Activated naive CD4-positive, alpha-beta T cell treated with anti-CD3 and anti-CD28 coated beads, Interleukin-2, amount 10 ng/mL, durations not matched to agents 7 days and 5 days (primary cell): ENCODE results near the gene RIPOR3.
A peak's percentile ranks its signal among the peaks of the same experiment; 100 is the strongest.
"Not testable (repeated sequence)": the region's sequence is repeated elsewhere in the genome, so short reads cannot be mapped to it uniquely, and the experiment has no call there.

Experiments used
- CTCF ChIA-PET: fragments of 350-600 bp; sonication (Branson Sonifier 250); formaldehyde crosslinking; loops from one replicate; lab custom pipeline; 2021; ENCODE audit warnings: antibody characterized with exemption; lab: Charles Lee
- DNase-seq: peaks from one replicate; pipeline ENCODE4 v3.0.0-alpha.2; 2020
- H3K27ac Mint-ChIP-seq: one replicate; pipeline ENCODE4 v1.8.0; 2021; ENCODE audit warnings: mild to moderate bottlenecking, moderate library complexity, mixed read lengths
- H3K27me3 Mint-ChIP-seq: one replicate; pipeline ENCODE4 v1.8.0; 2021; ENCODE audit warnings: mild to moderate bottlenecking, mixed read lengths
- H3K36me3 Mint-ChIP-seq: one replicate; pipeline ENCODE4 v1.8.0; 2021; ENCODE audit warnings: mixed read lengths
- H3K4me1 Mint-ChIP-seq: one replicate; pipeline ENCODE4 v1.8.0; 2021; ENCODE audit warnings: mixed read lengths
- H3K4me3 Mint-ChIP-seq: one replicate; pipeline ENCODE4 v1.8.0; 2021; ENCODE audit warnings: mild to moderate bottlenecking, moderate library complexity, mixed read lengths
- H3K9me3 Mint-ChIP-seq: one replicate; pipeline ENCODE4 v1.8.0; 2021; ENCODE audit warnings: mixed read lengths

Gene RIPOR3

DNA sequence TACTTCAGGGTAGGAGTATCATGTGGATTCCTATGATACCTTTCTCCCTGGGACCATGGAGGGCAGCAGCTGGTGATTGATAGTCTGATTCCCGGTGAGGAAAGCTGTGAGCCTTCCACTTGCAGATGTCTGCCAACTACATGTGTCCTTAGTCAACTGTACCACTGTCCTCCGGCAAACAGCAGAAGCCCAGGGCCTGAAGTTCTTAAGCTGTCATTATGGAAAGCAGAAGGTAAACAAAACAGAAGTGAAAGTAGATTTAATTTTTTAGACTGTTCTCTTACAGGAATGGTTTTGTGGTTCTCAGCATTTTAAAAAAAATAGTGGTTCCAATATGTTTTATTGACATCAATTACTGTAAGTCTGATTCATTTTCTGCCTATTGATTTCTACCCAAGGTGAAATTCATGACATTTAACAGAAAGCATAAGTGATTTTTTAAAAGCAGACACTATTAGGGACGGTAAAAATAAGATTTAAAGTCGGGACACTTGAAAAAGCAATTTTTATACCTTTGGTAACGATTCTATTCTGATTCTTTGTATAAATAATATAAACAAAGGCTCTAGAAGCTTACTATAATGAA, 144.5 kb downstream of the RIPOR3 start:
- Mint-ChIP-seq H3K4me3 (peak overlapping the region; percentile 70), H3K9me3 (no peaks in the 10 kb centered on the region), H3K27ac (peak overlapping the region; percentile 92), H3K4me1 (peaks cover 67% of the 10 kb centered on the region), H3K27me3 (no peaks in the 10 kb centered on the region), H3K36me3 (peaks cover 53% of the 10 kb centered on the region)
- CTCF ChIA-PET = interaction anchor here (0.9 to 2.0 kb wide), 2 partner anchors 23 to 30 kb away, joined by 3 to 7 read pairs; no protein-coding TSS in a partner anchor
- DNase-seq = peak; percentile 47

DNA sequence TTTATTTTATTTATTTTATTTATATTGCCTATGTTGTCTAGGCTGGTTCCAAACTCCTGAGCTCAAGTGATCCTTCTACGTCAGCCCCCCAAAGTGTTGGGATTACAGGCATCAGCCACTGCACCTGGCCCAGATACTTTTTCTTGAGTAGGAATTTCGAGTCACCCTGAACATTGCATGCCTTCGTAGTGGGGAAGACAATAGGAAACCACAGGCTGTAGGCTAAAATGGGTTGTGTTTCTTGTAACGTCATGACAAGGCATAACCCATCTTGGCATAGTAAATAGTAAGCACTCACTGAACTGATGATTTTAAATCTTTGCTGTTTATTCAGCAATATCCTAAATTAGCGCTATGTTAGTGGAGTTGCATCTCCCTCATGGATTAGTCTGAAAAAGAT, 146.2 kb downstream of the RIPOR3 start:
- H3K4me3 Mint-ChIP-seq = no peak overlapping the region
- no peaks in the 10 kb centered on the region for H3K27me3 Mint-ChIP-seq
- H3K36me3 Mint-ChIP-seq = peaks cover 59% of the 10 kb centered on the region
- H3K4me1 Mint-ChIP-seq = peaks cover 84% of the 10 kb centered on the region
- no peaks in the 10 kb centered on the region for H3K9me3 Mint-ChIP-seq
- peak overlapping the region; percentile 92 for H3K27ac Mint-ChIP-seq
- CTCF ChIA-PET = interaction anchor here (0.8 to 1.0 kb wide), 2 partner anchors 11 to 25 kb away, joined by 3 read pairs; no protein-coding TSS in a partner anchor
- DNase-seq = no peak

GRCh38 chr20:50543326-50543725, 148.0 kb downstream of the RIPOR3 start:
- Mint-ChIP-seq H3K9me3 (no peaks in the 10 kb centered on the region), H3K4me3 (no peak overlapping the region), H3K36me3 (peaks cover 48% of the 10 kb centered on the region), H3K27ac (peak overlapping the region; percentile 53), H3K4me1 (peaks cover 81% of the 10 kb centered on the region), H3K27me3 (no peaks in the 10 kb centered on the region)
- CTCF ChIA-PET = no interaction called here
- no peak for DNase-seq

GRCh38 chr20:50541606-50542041, 149.7 kb downstream of the RIPOR3 start:
- CTCF ChIA-PET = interaction anchor here (1.0 to 1.4 kb wide), 3 partner anchors 11 to 47 kb away, joined by 3 to 4 read pairs (median 3); no protein-coding TSS in a partner anchor
- no peaks in the 10 kb centered on the region for H3K9me3 Mint-ChIP-seq

DNA sequence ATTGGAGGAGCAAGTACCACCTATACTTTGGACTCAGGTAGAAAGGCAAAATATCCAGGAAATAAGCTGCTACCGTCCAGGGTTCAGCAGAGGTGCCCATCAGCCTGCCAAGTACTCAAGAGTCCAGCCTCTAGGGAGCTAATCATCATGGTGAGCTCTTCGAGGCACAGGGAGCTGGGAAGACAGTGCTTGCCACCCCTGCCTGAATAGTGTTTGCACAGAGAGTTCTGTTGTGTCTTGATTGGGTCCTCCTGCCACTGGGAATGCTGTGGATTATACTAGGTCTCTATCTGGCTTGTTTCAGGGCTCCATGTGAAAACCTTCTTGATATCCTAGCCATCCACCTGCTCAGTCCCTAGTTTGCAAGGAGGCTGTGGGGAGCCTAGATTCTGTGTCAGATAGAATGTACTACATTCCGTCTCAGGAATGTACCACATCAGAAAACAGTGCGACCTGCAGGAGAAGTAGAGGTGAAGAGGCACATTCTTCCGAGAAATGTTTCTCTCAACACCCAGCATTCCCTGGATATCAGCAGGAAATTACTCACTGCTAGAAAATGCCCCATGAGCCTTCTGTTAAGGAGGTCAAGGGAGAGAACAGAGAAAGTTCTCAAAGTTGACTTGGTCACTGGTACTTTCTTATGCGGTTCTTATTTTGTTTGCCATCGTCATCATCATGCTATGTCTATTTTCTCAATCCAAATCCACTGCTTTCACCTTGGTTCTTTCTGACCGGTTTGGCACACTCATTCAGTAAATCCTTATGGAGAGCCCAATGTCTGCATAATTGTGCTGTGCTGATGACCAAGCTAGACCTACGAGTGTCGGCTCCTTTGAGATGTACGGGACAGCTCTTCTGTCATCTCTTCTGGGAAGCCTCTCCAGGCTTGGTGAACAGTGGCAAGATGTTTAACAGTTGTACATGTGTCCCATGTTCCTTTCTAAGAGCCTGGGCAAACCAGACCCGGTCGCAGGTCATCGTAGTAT, 150.4 kb downstream of the RIPOR3 start:
- DNase-seq = no peak
- CTCF ChIA-PET = interaction anchor here (0.7 to 1.4 kb wide), 2 partner anchors 9 to 48 kb away, joined by 3 to 4 read pairs; no protein-coding TSS in a partner anchor
- no peak overlapping the region for H3K4me3 Mint-ChIP-seq

More at GRCh38 chr20:50541606-50542041, 149.7 kb downstream of the RIPOR3 start:
- peaks cover 49% of the 10 kb centered on the region for H3K36me3 Mint-ChIP-seq
- no peaks in the 10 kb centered on the region for H3K27me3 Mint-ChIP-seq
- peaks cover 77% of the 10 kb centered on the region for H3K4me1 Mint-ChIP-seq
- no peak for DNase-seq
- H3K27ac Mint-ChIP-seq = peak overlapping the region; percentile 16
- H3K4me3 Mint-ChIP-seq = no peak overlapping the region

DNA sequence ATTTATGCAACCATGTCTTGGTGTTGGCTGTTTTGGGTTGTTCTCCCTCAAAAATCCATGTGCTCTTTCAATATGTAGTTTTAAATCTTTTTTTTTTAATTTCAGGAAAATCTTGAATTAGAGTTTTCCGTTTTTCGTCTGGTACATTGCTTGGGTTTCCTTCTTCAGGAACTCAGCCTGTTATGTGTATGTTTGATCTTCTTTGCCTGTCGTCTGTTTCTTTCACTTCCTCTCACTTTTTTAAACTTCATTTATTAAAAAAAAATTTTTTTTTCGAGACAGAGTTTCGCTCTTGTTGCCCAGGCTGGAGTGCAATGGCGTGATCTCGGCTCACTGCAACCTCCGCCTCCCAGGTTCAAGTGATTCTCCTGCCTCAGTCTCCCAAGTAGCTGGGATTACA, 151.5 kb downstream of the RIPOR3 start:
- H3K27ac Mint-ChIP-seq, H3K9me3 Mint-ChIP-seq, H3K4me3 Mint-ChIP-seq, DNase-seq, H3K27me3 Mint-ChIP-seq: not testable (repeated sequence)
- Mint-ChIP-seq H3K36me3 (peaks cover 46% of the 10 kb centered on the region), H3K4me1 (peaks cover 72% of the 10 kb centered on the region)
- CTCF ChIA-PET = interaction anchor here (0.7 kb wide), 1 partner anchor 8 kb away, joined by 3 read pairs; no protein-coding TSS in a partner anchor

More for the DNA sequence above, 150.4 kb downstream of the RIPOR3 start:
- Mint-ChIP-seq H3K4me1 (peaks cover 75% of the 10 kb centered on the region), H3K27me3 (no peaks in the 10 kb centered on the region), H3K27ac (no peak overlapping the region), H3K36me3 (peaks cover 46% of the 10 kb centered on the region), H3K9me3 (no peaks in the 10 kb centered on the region)

- Mint-ChIP-seq H3K4me1 (peaks cover 63% of the 10 kb centered on the region), H3K4me3 (no peak overlapping the region), H3K27me3 (no peaks in the 10 kb centered on the region), H3K27ac (peak overlapping the region; percentile 43), H3K9me3 (no peaks in the 10 kb centered on the region), H3K36me3 (peaks cover 43% of the 10 kb centered on the region)
- CTCF ChIA-PET = interaction anchor here (1.0 to 1.1 kb wide), 2 partner anchors 10 to 12 kb away, joined by 3 read pairs; no protein-coding TSS in a partner anchor
- DNase-seq = no peak
Observed at GRCh38 chr20:50538276-50538675, 153.1 kb downstream of the RIPOR3 start.

DNA sequence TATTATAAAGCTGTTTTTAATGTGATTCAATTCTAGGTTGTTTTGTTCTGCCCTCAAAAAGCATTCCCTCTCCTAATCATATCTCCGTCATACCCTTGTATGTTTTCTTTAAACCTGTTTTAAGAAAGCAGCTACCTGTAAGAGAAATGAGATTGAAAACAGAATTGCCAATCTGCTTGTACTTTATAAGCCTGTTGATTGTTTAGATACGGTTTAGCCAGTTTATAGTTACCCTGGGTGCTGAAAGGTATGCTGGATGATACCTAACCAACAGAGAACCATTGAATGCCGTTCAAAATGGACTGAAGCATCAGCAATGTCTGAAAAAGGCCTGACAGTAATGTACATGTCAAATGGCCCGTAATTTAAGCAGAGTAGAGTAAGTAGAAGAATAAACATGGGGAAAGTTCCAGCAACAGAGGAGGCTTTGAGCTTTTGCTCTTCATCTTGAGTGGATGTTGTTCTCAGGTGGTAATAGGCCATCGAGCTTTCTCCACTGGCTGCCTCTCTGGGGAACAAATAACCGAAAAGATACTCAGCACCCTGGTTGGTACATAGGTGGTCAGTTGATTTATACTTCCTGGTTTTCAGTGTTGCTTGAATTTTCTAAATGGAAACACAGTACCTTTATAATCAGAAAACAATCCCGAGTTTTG, 153.7 kb downstream of the RIPOR3 start:
- DNase-seq = no peak
- peaks cover 58% of the 10 kb centered on the region for H3K4me1 Mint-ChIP-seq
- no peaks in the 10 kb centered on the region for H3K9me3 Mint-ChIP-seq
- no peaks in the 10 kb centered on the region for H3K27me3 Mint-ChIP-seq
- CTCF ChIA-PET = interaction anchor here (1.1 kb wide), 1 partner anchor 12 kb away, joined by 3 read pairs; no protein-coding TSS in a partner anchor
- H3K4me3 Mint-ChIP-seq = no peak overlapping the region
- peak overlapping the region; percentile 43 for H3K27ac Mint-ChIP-seq
- peaks cover 42% of the 10 kb centered on the region for H3K36me3 Mint-ChIP-seq

DNA sequence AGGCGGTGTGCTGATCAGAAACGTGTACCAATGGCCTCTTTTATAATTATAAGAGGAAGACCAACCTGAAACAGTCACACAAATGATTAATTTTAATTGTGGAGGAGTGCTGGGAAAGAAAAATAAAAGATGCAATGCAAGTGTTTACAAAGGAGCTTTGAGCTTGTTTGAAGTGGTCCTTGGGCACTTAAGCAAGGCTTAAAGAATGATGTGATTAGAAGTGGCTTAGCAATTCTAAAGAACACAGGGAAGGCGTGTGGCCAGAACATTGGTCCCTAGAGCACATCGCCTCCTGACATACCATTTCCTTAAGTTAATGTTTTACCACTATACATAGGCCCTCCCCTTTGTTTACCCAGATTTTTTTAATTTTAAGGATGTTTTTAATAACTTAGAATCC, 155.0 kb downstream of the RIPOR3 start:
- Mint-ChIP-seq H3K36me3 (peaks cover 33% of the 10 kb centered on the region), H3K27me3 (no peaks in the 10 kb centered on the region), H3K27ac (no peak overlapping the region), H3K4me1 (peaks cover 55% of the 10 kb centered on the region), H3K4me3 (no peak overlapping the region), H3K9me3 (no peaks in the 10 kb centered on the region)
- no peak for DNase-seq
- CTCF ChIA-PET = no interaction called here
